CD4-positive, alpha-beta T cell treated with Interleukin-12 subunit alpha and Interleukin-12 subunit beta, for 1 hour (primary cell): ENCODE data around the gene MAPK8IP3.

ENCODE experiments used
- DNase-seq: peaks from one replicate; pipeline ENCODE4 v3.0.0-alpha.2; 2020

MAPK8IP3 gene

DNA sequence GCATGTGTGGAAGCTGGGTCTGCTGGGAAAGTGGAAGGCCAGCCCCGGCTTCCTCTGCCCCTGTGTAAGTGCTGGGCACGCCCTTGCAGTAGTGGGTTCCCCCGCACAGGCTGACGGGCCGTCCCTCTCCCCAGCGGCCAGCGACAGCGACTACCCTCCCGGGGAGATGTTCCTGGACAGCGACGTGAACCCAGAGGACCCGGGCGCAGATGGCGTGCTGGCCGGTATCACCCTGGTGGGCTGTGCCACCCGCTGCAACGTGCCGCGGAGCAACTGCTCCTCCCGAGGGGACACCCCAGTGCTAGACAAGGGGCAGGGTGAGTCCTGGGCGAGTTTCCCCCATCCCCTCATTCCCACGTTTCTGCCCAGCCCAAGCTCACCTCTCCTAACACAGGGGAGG is 59.8 kb downstream of the MAPK8IP3 start:
- no peak for DNase-seq

DNA sequence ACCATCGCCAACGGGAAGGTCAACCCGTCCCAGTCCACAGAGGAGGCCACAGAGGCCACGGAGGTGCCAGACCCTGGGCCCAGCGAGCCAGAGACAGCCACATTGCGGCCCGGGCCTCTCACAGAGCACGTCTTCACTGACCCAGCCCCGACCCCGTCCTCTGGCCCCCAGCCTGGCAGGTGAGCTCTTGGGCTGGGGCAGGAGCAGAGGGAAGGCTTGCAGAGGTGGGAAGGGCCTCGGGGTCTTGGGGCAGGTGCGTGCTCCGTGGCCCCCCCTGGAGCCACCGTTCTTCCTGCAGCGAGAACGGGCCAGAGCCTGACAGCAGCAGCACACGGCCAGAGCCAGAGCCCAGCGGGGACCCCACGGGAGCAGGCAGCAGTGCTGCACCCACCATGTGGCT is 60.2 kb downstream of the MAPK8IP3 start:
- no peak for DNase-seq

DNA sequence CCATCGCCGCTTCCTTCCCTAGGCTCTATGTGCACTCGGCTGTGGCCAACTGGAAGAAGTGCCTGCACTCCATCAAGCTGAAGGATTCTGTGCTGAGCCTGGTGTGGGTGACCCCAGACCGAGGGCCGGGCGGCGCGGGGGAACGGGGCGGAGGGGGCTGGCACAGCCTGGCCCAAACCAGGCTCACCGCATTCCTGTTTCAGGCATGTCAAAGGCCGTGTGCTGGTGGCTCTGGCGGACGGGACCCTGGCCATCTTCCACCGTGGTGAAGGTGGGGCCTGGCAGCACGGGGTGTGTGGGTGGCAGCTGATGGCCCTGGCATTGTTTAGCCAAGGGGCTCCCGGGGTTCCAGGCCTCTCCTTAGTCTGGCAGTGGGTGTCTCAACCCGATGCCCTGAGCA is 60.7 kb downstream of the MAPK8IP3 start:
- DNase-seq, result no peak

DNA sequence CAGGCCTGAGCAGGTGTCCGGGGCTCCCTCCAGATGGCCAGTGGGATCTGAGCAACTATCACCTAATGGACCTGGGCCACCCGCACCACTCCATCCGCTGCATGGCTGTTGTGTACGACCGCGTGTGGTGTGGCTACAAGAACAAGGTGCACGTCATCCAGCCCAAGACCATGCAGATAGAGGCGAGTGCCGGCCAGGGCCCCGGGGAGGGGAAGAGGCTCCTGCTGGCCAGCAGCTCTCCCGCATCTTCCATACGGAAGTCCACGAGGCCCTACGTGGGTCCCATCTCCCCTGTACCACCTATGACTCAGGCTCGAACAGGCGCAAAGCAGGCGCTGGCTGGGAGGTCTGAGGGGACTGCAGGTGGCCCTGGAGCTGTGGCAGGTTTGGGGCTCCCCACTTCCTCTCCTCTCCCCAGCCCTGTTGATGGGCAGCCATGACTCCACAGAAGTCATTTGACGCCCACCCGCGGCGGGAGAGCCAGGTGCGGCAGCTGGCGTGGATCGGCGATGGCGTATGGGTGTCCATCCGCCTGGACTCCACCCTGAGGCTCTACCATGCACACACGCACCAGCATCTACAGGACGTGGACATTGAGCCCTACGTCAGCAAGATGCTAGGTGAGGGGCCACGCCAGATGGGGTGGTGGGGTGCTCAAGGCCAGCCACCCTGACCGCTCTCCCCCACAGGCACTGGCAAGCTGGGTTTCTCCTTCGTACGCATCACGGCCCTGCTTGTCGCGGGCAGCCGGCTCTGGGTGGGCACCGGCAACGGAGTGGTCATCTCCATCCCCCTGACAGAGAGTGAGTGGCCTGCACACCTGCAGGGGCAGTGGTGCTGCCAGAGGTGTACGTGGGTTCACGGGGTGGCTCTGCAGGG is 61.4 kb downstream of the MAPK8IP3 start:
- DNase-seq, result no peak

DNA sequence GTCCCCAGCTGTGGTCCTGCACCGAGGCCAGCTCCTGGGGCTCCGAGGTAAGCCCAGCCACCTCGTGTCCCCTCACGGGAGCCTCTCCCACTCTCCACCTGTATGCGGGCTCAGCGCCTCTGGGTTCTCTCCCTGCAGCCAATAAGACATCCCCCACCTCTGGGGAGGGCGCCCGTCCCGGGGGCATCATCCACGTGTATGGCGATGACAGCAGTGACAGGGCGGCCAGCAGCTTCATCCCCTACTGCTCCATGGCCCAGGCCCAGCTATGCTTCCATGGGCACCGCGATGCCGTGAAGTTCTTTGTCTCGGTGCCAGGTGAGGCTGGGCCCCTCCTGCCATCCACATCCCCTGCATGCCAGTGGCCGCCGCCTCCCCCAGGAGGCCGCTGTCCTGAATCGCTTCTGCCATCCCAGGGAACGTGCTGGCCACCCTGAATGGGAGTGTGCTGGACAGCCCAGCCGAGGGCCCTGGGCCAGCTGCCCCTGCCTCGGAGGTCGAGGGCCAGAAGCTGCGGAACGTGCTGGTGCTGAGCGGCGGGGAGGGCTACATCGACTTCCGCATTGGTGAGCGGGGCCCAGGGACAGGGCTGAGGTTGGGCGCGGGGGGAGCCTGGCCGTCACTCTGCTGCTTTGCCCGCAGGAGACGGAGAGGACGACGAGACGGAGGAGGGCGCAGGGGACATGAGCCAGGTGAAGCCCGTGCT is 62.2 kb downstream of the MAPK8IP3 start:
- no peak for DNase-seq

DNA sequence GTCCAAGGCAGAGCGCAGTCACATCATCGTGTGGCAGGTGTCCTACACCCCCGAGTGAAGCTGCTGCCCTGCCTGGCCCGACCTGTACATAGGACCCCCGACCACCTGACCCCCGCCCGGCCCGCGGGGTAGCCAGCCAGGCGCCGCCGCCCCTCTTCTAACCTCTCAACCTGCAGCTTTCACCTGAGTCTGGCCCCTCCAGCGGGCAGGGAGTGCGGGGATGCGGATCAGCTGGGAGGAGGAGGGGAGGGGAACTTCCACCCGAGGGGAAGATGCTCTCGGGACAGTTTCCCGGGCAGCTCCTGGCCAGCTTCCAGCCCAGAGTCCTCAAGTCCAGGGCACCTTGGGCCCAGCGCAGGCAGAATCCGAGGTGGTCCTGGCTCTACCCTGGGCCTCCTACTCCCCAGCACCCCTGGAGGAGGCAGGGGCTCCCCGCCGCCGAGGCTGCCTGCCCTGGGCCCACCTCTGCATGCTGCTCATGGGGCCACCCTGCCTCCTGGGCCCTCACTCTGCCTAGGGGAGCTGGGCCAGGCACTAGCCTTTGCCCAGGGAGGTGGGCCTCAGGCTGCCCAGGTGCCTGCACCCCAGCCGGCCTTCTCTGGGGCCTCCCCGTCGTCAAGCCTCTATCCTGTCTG is 62.9 kb downstream of the MAPK8IP3 start:
- no peak for DNase-seq

DNA sequence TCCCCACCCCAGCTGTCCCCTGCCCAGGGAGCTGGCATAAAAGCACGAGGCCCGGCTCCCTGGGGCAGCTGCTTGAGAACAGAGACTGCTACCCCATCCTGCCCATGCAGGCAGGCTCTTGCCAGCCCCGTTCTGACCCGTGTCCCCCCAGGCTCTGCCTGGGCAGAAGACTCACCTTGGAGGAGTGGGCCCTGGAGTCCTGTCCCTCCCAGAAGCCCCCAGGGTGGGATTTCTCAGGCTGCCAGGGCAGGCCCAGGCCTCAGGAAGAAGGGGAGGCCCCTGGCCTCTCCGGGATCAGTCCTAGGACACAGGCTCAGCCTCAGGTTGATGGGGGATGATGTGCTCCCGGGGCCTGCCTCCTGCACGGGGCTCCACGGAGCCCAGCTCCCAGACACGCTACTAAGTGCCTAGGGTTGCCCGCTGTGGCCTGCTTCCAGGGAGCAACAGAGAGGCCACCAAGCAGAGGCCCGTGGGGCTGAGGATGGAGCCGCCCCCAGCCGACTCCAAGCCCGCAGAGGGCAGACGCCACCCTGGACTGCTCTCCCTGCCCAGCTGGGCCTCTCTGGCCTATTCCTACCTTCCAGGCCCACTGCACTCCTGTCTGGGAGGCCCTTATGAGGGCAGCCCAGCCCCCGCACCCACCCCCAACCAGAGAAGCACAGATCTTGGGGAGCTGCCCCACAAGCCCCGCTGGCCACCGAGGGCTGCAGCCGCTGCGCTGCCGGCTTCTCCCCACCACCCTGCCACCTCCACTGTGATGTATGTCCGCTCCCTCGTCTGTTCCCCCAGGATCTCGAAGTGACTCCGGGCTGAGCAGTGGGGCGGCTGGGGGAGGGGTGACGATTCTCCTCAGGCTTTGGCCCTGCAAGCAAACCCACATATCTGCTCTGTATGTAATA is 63.7 kb downstream of the MAPK8IP3 start:
- DNase-seq, result no peak

DNA sequence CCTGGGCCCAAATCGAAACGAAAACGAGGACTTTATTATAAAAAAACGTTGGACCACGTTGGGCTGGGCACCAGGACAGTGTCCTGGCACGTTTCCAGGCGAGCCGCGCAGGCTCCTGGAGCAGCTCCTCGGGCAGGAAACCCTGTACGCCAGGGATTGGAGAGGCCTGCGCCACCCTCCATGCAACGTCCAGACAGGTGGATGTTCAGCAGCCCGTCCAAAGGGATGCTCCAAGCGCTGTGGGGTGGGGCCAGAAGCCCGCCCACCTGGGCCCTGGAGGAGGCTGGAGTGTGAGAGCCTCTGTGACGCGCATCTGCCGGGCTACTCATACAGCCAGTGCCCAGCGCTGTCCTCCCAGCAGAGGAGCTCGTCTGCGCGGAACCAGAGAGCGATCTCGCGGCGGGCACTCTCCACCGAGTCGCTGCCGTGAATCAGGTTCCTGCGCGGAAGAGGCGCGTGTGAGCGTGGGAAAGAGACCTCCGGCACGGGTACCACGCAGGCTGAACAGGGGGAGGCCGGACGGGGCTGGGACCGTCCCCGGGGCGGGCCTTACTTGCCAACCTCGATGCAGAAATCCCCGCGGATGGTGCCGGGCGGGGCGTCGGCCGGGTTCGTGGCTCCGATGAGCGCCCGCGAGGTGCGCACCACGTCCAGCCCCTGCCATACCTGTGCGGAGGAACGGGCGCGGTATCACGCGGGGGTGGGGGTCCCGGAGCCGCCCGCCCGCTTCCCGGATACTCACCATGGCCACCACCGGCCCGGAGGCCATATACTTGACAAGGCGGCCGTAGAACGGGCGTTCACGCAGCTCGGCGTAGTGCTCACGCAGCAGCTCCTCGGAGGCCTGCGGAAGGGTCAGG is 64.6 kb downstream of the MAPK8IP3 start:
- peak; percentile 64 for DNase-seq

DNA sequence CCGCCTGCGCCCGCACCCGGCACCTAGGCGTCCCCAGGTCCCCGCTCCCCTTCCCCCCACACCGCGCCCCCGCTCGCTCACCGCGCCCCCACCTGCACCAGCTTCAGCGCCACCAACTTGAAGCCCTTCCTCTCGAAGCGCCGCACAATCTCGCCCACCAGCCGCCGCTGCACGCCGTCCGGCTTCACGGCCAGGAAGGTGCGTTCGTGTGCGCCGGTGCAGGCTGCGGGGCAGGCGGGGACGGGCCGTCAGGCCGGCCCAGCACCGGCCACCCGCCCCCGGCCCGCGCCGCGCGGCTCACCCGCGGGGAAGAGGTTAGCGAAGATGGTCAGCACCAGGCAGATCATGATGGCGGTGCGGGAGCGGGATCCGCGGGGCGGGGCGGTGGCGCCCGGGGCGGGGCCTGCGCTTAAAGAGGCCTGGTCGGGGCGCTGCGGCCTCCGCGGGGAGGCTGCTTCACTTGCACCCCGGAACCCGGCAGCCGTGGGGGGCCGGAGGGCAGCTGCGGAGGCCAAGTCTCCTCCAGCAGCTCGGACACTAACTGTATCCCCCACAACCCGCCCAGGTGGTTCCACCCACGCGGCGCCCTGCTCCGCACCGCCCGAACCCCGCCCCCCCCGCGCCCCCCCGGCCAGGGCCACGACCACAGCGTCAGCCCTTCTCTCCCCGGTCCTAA is 65.3 kb downstream of the MAPK8IP3 start, which contains the start of gene NME3:
NME3 (minus strand) TSS at position 356 of the 676 bp plus-strand sequence; CDS start at position 347, 9 bp downstream.
- peak; percentile 77 for DNase-seq

DNA sequence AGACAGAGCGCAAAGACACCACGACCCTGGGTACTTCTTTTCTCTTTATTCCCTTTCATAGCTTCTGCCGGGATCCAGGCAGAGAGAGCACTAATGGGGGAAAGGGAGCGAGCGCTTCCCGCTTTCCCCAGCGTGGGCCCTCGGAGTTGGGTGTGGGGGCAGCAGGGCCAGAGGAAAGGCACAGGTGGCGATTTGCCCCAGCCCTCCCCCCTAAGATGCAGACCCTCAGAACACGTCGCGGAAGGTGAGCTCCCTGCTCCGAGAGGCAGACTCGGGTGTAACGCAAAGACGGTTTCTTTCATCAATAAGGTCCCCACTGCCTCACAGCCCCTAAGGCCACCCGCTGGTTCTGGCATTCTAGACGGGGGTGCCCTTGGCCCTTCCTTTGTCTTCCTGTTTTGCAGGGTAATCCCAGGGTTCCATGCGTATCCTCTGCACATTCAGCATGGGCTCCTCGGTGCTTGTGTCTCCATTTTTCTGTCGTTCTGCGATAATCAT is 65.9 kb downstream of the MAPK8IP3 start:
- DNase-seq, result no peak

DNA sequence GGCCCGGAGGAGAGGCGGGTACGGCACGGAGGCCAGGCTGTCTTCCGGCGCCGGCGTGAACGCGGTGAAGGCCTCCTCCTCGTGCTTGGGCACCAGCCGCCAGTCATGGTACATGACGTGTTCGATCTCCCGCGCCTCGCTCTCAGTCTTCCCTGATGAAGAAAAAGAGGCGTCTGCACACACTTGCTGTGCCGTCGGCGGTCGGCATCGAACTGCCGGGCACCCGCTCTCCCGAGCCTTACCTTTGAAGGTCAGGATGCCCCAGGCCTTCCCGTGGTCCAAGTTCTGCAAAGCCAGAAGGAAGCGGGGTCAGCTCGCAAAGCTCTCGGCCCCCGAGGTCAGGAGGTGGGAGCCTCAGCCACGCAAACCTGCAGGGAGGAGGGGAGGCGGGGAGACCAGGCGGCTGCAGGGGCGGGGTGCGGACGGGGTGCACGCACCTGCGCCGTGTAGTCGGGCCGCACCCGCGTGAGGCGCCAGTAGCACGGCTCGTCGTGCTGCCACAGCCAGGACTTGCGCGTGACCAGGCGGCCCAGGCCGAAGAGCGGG is 66.4 kb downstream of the MAPK8IP3 start, which contains the start of gene EME2:
EME2 (plus strand) TSS at position 449 of the 546 bp plus-strand sequence. CDS start 418 bp downstream, outside the sequence.
- DNase-seq, result peak; percentile 34

DNA sequence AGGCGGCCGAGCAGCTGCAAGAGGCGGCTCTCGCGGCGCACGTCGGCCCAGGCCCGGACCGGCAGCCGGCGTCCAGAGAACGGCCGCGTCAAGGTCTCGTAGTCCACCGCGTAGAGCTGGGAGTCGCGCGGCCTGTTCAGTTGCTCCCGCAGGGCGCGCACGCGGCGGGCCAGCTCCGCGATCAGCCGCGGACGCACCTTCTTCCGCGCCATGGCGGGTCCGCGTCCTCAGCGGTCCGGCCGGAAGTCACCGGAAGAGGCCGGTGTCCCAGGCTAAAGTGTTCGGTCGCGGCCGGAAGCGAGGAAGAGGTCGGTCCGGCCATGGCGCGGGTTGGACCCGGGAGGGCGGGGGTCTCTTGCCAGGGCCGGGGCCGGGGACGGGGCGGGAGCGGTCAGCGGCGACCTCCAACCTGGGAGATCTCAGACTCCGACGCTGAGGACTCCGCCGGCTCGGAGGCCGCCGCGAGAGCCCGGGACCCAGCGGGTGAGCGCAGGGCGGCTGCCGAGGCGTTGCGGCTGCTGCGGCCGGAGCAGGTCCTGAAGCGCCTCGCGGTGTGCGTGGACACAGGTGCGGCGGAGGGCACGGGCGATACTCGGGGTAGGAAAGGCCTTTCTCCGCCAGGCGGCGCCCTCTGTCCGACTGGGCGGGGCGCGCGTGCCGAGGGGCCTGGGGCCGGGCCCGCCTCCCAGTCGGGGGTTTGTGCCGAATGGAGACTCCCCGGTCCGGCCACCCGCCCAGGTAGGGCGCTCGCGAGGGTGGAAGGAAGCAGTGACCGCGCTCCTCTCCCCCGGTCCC is 67.1 kb downstream of the MAPK8IP3 start, which contains the start of gene MRPS34:
MRPS34 (minus strand) TSS at position 227 of the 795 bp plus-strand sequence; CDS start at position 212, 15 bp downstream.
- DNase-seq, result peak; percentile 85

DNA sequence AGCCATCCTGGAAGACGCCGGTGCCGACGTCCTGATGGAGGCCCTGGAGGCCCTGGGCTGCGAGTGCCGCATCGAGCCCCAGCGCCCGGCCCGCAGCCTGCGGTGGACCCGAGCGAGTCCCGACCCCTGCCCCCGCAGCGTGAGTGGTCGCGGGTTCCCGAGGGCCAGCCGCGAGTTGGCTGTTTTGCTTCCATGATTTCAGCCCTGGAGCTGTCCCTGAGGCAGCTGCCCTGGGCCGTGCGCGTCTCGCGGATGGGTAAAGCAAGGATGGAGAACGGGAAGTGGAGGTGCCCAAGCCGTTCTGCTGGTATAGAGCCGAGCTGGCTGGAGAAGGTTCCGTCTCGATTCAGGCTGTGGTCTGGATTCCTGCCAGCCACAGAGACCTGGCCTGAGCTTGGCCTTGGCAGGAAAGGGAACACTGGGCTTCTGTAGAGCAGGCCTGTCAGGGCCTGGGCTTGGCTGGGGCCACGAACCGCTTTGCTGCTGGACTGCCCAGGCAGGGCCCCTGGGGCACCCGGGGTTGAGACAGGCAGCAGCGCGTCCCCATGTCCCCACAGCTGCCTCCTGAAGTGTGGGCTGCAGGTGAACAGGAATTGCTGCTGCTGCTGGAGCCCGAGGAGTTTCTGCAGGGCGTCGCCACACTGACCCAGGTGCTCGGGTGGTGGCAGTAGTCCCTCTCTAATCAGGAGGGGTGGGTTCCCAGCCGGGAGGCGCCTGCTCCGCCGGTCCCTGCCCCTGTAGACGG is 67.9 kb downstream of the MAPK8IP3 start:
- DNase-seq, result peak; percentile 18

DNA sequence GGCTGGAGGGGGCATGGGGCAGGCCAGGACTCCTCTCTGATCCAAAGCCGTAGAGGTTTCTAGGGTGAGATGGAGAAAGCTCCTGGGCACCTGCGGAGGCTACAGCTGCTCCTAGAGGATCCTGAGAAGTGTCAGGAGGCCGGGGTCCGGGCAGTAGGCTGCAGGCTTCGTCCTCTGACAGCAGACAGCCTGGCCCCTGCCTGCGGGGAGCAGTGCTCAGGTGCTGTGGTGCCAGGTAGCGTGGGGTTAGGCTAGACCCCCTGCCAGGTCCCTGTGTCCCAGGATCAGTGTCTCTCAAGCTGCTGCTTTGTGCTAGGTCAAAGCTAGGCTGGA is 68.4 kb downstream of the MAPK8IP3 start:
- DNase-seq, result no peak

DNA sequence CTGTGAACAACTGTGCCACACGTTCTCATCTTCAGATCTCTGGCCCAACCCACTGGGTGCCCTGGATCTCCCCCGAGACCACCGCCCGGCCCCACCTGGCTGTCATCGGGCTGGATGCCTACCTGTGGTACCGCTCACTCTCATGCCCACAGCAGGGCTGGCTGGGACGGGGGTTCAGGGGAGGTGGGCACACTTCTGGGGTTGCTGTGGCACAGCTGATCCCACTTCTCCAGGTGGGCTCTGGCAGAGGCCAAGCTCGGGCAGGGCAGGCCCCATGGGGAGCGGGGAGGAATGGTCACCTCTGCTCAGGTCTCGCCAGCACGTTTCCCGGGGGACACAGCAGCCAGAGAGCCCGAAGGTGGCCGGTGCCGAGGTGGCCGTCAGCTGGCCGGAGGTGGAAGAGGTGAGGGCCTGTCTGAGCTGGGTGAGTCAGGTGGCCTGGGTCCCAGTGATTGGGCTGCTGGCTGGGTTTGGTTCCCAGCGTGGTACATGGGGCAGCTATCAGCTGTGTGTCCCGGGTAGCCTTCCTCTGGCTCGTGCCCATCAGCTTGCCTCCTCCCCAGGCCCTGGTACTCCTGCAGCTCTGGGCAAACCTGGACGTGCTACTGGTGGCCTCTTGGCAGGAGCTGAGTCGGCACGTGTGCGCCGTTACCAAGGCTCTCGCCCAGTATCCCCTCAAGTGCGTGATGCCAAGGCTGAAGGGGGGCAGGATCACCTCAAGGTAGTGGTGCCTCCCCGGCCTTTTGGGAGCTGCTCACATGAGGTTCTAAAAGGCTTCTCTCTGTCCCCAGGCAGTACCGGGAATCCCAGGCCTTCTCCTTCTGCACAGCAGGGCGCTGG is 69.2 kb downstream of the MAPK8IP3 start:
- no peak for DNase-seq

DNA sequence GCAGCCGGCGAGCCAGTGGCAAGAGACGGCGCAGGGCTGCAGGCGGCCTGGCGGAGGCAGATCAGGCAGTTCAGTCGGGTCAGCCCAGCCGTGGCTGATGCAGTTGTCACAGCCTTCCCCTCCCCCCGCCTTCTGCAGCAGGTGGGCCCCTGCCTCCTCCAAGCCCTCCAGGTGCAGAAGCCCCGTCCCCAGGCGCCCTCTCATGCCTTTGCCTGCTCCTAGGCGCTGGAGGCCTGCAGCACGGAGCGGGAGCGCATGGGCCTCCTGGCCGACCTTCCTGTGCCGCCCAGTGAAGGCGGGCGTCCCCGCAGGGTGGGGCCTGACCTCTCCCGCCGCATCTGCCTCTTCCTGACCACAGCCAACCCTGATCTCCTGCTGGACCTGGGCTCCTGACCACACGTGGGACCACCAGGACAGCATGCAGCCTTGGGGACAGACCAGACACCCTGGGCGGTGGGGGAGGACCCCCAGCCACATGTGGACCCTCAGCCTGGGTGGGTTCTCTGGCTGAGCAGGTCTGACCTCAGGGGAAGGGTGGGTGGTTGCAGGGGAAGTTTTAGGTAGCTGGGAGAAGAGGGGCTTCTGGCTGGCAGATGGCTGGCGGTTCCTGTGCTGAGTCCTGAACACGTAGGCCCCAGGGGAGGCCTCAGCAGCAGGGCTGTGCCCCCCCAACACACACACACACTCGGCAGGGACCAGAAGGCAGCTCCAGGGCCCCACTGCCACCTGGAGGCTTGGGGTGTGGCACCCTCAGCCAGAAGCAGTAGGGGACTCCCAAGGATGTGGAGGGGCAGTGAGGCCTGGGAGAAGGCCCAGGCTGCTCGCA is 70.1 kb downstream of the MAPK8IP3 start:
- no peak for DNase-seq

DNA sequence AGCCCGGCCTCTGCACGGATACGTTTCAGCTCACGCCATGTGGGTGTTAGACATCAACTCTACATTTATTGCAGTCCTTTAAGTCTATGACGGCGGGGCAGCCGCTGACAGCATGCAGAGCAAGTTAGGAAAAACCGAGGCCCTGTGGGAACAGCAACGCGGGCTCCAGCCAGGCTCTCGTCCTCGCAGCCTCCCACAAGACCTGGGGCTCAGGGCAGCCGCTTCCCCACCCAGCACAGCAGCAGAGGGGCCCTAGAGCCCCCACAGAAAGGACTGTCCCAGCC is 70.6 kb downstream of the MAPK8IP3 start:
- DNase-seq, result no peak
